GM12874 (cell line): ENCODE results near the gene PLEKHG3.

Experiments
- CTCF ChIP-seq: IDR thresholded peaks from 2 replicates; pipeline ENCODE4 v1.5.1; 2011; ENCODE audit warnings: low read depth, mild to moderate bottlenecking, control low read depth, low read length, moderate library complexity; ENCODE audit not compliant: insufficient read depth

Gene PLEKHG3

DNA sequence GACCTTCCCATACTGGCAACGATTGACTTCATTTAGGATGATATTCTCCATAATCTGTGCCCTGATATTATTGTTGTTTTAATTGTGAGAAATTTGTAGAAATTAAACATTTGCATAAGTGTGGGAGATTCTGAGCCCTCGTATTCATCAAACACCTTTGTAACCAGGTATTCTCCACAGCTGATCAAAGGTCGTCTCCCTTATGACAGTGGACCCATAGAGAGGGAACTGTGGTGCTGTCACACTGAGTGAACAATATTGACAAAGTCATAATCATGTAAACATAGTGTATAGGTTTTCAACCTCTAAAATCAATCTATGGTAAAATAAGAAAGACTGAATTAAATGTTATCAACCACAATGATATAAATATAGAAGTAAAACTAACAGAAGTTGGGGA lies 14.9 kb upstream of the PLEKHG3 start:
- no peak for TF ChIP-seq CTCF

- TF ChIP-seq CTCF = no peak
Observed at GRCh38 chr14:64691376-64691775, 12.8 kb upstream of the PLEKHG3 start.

DNA sequence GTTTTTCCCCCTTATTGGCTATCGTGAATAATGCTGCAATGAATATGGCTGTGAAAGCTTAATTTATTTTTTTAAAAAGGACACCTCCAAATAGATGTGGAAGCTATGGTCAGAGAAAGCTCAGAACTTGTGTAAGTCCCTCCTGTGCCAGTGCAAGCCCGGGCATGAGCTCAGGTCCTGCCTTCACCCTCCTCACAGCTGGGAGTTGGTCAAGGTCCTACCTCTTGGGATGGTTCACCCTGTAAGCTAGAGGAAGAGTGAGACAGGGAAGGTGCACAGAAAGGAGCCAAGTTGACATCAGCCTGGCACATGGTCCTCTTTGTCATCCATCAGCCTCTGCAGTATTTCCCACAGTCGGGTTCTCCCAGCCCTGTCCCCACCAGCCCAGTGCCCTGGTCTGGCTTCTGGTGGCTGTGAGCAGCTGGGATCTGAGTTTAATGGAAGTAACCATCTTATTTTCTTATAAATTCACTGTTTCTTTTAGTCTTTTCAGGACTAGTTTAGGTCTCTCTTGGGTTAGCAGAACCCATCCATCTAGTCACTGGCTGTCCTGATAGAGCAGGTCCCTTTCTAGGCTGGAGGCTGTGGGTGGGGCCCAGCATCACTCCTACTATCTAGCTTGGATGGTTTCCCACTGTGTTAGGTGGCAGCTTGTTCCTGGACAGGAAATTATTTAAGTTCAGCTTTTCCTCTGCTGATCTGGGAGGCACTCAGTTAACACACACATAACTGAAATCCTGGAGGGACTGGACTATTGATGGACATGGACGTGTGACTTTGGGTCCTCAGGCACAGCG lies 11.8 kb upstream of the PLEKHG3 start:
- TF ChIP-seq CTCF = no peak

GRCh38 chr14:64692986-64693809 lies 11.0 kb upstream of the PLEKHG3 start:
- no peak for TF ChIP-seq CTCF

- TF ChIP-seq CTCF = no peak
Observed at GRCh38 chr14:64693810-64694165, 10.4 kb upstream of the PLEKHG3 start.

- no peak for TF ChIP-seq CTCF
Observed at GRCh38 chr14:64695071-64695470, 9.2 kb upstream of the PLEKHG3 start.

GRCh38 chr14:64696355-64696857 lies 7.8 kb upstream of the PLEKHG3 start:
- no peak for TF ChIP-seq CTCF
